T-helper 1 cell (primary cell): ENCODE results near the gene ADORA1.
A peak's percentile ranks its signal among the peaks of the same experiment; 100 is the strongest.

ENCODE experiments used
- DNase-seq, 5 donors: peaks; one replicate each; pipeline ENCODE4 v3.0.0-alpha.2; 2012 to 2020

ADORA1 gene

GRCh38 chr1:203196371-203196770 lies 68.8 kb downstream of the ADORA1 start:
- no peak for DNase-seq

DNA sequence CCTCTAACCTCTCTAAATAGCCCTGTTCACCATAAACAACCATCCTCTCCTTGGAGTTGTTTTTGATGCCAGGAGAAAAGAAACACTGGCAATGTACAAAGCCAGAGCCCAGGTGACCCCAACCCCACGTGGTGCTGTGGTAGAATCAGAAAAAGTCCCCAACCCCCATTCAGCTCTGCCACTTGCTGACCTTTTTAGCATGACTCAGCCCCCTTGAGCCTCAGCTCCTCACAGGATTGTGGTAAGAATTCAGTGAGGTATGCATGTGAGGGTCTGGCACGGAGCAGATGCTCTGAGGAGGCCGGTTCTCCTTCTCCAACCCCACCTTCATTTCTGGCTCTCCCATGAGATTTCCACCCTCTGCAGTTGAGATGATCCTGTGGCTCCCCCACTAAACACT lies 70.1 kb downstream of the ADORA1 start:
- no peak for DNase-seq

DNA sequence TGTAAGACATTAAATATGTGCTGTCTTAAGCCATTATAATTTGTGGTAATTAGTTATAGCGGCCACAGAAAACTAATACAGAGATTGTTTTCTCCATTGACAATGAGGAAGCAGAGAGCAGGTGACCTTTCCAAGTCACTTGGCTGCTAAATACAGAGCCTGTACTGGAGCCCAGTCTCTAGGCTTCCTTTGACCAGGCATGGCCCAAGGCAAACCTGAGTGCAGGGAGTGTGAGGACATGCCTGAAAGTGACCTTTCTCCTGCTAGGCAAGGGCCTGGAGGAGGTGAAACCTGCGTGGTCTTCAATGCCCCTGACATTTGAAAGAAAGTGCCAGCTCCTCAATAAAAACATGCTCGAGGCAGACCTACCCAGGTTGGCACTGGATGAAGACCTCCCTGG lies 71.5 kb downstream of the ADORA1 start:
- DNase-seq: no peak

GRCh38 chr1:203199481-203199815 lies 71.9 kb downstream of the ADORA1 start:
- DNase-seq: no peak

- no peak for DNase-seq
Observed at GRCh38 chr1:203199816-203200571, 72.5 kb downstream of the ADORA1 start.

- no peak for DNase-seq
Observed at GRCh38 chr1:203200916-203201315, 73.4 kb downstream of the ADORA1 start.

GRCh38 chr1:203201516-203202205 lies 74.1 kb downstream of the ADORA1 start:
- no peak for DNase-seq

DNA sequence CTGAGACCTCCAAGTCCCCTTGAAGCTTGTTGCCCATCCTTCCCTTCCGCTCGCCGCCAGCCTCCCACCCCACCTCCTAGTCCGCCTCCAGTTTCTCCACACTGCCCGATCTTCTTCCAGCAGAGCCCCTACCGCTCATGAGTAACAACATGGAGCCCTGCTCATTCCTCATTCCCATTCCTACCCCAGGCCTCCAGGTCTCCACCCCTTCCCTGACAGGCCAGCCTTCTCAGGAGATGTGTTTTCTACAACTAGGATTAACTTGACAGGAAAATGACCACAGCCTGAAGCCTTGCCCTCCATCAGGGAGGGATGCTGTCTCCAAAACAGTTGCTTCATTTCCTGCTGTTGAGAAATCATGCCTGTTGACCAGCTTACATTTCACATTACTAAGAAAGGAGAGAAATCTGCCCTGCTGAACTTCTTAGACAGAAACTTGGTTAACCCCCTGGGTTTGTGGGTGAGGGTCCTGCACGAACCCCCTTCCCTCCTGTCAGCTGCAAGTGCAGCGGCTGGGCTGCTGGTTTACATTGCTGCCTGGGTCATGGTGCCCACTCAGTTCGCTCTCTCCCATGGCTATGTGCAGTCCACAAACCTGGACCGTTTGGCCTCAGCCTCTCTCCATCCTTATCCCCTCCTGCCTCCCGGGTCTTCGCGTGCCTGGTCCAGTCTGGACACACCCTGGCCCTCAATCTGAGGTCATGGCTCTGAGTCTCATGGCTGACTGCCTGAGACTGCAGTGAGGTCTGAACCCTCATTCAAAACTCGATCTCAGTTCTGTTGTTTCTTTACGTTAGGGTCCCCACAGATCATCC lies 75.1 kb downstream of the ADORA1 start:
- DNase-seq: no peak

DNA sequence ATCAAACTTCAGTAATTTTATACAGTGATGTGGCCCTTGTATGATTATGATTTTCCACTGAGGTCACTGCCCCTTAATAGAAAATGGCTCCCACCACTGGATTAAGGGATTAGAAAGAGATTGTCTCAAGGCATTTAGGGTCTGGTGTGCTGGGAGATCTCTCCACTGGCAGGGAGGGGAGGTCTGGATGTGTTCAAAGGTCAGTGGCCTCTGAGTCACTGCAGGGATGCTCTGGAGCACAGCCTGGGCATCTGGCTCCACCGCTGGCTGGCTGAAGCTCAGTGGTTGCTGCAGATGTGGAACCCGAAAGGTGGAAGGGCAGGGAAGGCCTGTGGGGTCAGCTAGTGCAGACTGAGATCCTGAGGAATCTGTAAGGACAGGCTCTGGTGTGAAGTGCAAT lies 77.2 kb downstream of the ADORA1 start:
- DNase-seq: no peak

DNA sequence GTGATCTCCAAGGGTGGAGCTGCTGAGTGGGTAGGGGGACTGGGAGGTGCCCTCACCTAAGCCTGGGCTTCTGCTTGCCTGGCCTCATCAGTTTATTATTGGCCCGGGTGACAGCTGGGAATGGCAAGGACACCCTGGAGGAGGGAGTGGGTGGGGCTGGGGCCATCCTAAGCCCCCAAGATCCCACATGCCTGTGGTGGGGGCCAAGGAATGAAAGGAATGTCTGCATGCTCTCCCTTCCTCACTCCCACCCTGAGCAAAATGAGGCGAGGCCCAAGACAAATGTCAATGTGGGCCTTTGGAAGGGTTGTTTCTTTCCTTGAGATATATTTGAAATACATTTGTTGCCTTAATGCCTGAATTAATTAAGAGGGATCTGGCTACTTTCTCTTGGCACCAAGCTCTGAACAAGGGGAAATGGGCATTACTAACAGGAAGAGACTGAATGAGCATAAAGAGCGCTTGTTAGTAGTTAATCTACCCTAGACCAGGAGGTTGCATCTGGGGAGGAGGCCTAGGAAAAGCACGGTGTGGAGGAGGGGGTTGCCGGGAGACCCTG lies 78.7 kb downstream of the ADORA1 start:
- DNase-seq: no peak

DNA sequence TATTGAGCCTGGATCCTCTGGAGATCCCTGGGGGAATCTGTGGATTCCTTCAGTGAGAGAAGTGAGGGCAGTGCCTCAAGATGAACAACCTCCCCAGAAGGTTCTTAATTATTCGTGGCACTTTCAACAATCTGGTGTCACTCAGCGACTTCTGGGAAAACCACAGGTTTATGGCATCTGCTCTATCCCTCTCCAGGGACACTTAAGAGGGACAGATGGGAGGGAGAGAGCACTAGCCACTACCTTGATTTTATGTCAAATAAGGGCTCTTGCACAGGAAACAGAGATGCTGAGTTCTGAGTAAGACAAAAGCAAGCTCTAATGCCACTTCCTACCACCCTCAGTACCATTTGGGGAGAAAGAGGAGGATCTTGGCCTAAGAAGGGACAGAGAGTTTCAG lies 80.2 kb downstream of the ADORA1 start:
- DNase-seq: no peak

DNA sequence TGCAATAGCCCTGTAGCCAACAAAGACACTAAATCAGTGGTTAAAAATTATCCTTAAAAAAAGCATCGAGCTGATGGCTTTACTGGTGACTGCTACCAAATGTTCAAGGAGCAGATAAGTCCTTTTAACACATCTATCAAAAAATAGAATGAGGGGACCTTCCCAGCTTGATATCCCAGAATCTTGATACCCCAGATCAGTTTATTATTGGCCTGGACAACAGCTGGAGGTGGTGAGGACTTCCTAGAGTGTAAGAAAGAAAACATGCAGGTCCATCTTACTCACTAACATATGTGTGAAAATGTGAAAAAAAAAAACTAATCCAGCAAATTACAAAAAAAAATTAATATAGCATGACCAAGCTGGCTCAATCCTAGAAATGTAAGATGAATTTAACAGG lies 80.7 kb downstream of the ADORA1 start:
- DNase-seq: no peak

- DNase-seq: no peak
Observed at GRCh38 chr1:203210350-203210749, 82.8 kb downstream of the ADORA1 start.

- DNase-seq: no peak
Observed at GRCh38 chr1:203210988-203211387, 83.5 kb downstream of the ADORA1 start.

DNA sequence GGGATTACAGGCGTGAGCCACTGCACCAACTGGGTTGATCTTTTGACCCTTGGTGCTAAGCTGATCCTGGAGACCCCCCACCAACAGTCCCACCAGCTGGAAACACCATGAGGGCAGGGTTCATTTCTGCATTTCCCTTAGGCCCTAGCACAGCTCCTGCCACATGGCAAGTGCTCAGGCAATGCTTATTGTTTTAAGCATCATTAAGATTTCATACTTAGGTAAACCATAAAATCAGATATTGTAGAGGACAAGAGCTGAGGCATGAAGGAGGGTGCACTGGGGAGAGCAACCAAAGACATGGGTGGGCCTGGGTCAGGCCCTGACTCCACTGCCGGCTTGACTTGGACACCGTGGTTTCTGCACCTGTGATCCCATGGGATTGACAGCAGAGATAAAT lies 84.3 kb downstream of the ADORA1 start:
- no peak for DNase-seq

- DNase-seq: no peak
Observed at GRCh38 chr1:203213126-203213525, 85.6 kb downstream of the ADORA1 start.

DNA sequence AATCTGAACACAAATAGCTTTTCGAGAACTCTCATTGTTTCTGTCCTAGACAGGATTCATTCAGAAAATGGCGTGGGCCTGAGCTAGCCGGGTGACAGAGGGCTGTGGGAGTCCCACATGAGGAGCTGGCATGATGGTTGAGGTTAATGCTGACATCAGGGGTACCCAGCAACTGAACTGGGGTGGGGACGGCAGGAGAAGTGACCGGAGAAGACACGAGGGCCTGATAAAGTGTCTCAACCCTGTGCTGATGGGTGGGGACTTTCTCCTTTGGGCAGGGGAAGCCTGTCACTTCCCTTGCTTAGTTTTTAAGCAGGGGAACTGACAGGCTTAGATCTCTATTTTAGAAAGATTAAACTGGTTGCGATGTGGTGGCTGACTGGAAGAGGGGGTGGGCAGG lies 87.3 kb downstream of the ADORA1 start:
- no peak for DNase-seq

GRCh38 chr1:203215573-203215972 lies 88.0 kb downstream of the ADORA1 start:
- no peak for DNase-seq

DNA sequence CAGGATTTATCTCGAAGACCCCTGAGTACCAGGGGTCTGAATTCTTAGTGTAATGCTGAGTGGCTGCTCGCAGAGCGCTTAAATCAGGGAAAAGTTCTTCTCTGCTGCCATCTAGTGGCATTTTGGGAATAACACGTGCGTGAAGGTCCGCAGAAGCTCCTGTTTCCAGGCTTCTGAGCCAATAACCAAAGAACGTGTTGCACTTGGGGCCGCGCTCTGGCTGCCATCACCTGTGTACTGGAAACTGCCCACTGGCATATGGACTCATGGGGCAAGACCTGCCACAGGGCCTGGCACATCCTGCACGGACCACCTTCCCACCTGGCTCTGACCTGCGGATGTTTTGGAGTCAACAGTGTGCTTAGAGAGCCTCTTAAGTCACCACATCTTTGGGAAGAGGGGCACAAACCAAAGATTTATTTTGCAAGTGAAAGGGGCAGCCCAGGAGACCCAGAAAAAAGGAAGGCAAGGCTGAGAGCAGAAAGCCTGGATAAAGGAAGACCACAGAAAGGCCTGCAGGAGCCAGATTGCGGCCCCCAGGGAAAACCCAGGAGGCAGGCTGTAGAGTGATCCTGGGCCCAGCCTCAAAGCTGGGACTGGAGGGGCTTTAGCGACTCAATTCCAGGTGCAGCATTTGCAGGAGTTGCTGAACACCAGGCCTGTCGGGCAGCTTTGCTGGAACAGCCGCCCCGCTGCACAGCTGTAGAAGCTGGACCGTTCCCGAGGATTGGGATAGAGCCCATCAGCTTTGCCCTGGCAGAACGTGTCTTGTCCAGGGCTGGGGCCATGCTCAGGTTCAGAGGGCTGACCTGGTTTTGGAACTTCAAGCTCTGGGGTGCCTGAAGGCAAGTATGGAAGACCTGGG lies 89.0 kb downstream of the ADORA1 start:
- DNase-seq: peak in 3 of 5 donors; percentile 32 to 50 (median 40)
